ENCODE results near the gene TRAF3. TPM values are rescaled to one million over a fixed set of nuclear protein-coding genes. Genes with fewer than 3 reads are reported as not detected.
A peak's percentile ranks its signal among the peaks of the same experiment; 100 is the strongest.
"Not testable (repeated sequence)": the region's sequence is repeated elsewhere in the genome, so short reads cannot be mapped to it uniquely, and the experiment has no call there.

The TRAF3 gene
- total RNA-seq, 2 experiments from 2014 or later = 68.8 to 73.6 TPM

GRCh38 chr14:102826751-102827675 is 49.8 kb downstream of the TRAF3 start:
- intact Hi-C loops (cut with micrococcal nuclease) = no loop called here
- peaks cover 39% of the 10 kb centered on the region for H3K36me3 Mint-ChIP-seq
- H3K4me1 Mint-ChIP-seq (ENCODE audit: low read depth) = peaks cover 93% of the 10 kb centered on the region
- ChIA-PET POLR2A (no interaction called here), CTCF (no interaction called here)
- DNase-seq = no peak
- no peak overlapping the region for H3K27ac Mint-ChIP-seq
- no peaks in the 10 kb centered on the region for H3K9me3 Mint-ChIP-seq
- H3K27me3 Mint-ChIP-seq = no peaks in the 10 kb centered on the region
- H3K4me3 Mint-ChIP-seq = no peak overlapping the region

- intact Hi-C loops (cut with micrococcal nuclease) = no loop called here
- H3K27ac Mint-ChIP-seq = peak overlapping the region; percentile 23
Observed at GRCh38 chr14:102827716-102828115, 50.5 kb downstream of the TRAF3 start.

GRCh38 chr14:102828151-102828550 is 50.9 kb downstream of the TRAF3 start:
- ChIA-PET POLR2A (interaction anchor here (0.5 kb wide), 1 partner anchor 59 kb away, joined by 3 read pairs; no protein-coding TSS in a partner anchor), CTCF (no interaction called here)
- H3K9me3 Mint-ChIP-seq = no peaks in the 10 kb centered on the region
- DNase-seq = no peak
- H3K36me3 Mint-ChIP-seq = peaks cover 43% of the 10 kb centered on the region
- H3K27me3 Mint-ChIP-seq = no peaks in the 10 kb centered on the region
- intact Hi-C loops (cut with micrococcal nuclease) = no loop called here
- peak overlapping the region; percentile 14 for H3K27ac Mint-ChIP-seq
- H3K4me3 Mint-ChIP-seq = no peak overlapping the region
- H3K4me1 Mint-ChIP-seq (ENCODE audit: low read depth) = peaks cover 88% of the 10 kb centered on the region

More at GRCh38 chr14:102827716-102828115, 50.5 kb downstream of the TRAF3 start:
- peaks cover 89% of the 10 kb centered on the region for H3K4me1 Mint-ChIP-seq (ENCODE audit: low read depth)
- no peak for DNase-seq
- ChIA-PET CTCF (no interaction called here), POLR2A (no interaction called here)
- H3K36me3 Mint-ChIP-seq = peaks cover 41% of the 10 kb centered on the region
- H3K9me3 Mint-ChIP-seq = no peaks in the 10 kb centered on the region
- H3K4me3 Mint-ChIP-seq = peak overlapping the region; percentile 12
- H3K27me3 Mint-ChIP-seq = no peaks in the 10 kb centered on the region

- ChIA-PET POLR2A (interaction anchor here (0.5 to 0.7 kb wide), 2 partner anchors 15 to 48 kb away, joined by 3 read pairs; no protein-coding TSS in a partner anchor), CTCF (interaction anchor here (0.6 to 1.7 kb wide), 3 partner anchors 20 to 55 kb away, joined by 3 to 5 read pairs (median 4); no protein-coding TSS in a partner anchor)
- H3K36me3 Mint-ChIP-seq = peaks cover 49% of the 10 kb centered on the region
- H3K4me1 Mint-ChIP-seq (ENCODE audit: low read depth) = peaks cover 86% of the 10 kb centered on the region
- no peaks in the 10 kb centered on the region for H3K27me3 Mint-ChIP-seq
- H3K27ac Mint-ChIP-seq = peak overlapping the region; percentile 67
- no peak overlapping the region for H3K4me3 Mint-ChIP-seq
- intact Hi-C loops (cut with micrococcal nuclease) = no loop called here
- no peaks in the 10 kb centered on the region for H3K9me3 Mint-ChIP-seq
- DNase-seq = no peak
Observed at GRCh38 chr14:102829016-102829548, 51.8 kb downstream of the TRAF3 start.

- intact Hi-C loops (cut with micrococcal nuclease) = no loop called here
Observed at GRCh38 chr14:102830474-102831045, 53.3 kb downstream of the TRAF3 start.

GRCh38 chr14:102831163-102831804 is 54.0 kb downstream of the TRAF3 start:
- DNase-seq = peak; percentile 45
- peaks cover 48% of the 10 kb centered on the region for H3K36me3 Mint-ChIP-seq
- H3K27me3 Mint-ChIP-seq = no peaks in the 10 kb centered on the region
- H3K4me1 Mint-ChIP-seq (ENCODE audit: low read depth) = peaks cover 73% of the 10 kb centered on the region
- H3K9me3 Mint-ChIP-seq = no peaks in the 10 kb centered on the region
- intact Hi-C loops (cut with micrococcal nuclease) = no loop called here
- H3K27ac Mint-ChIP-seq = peak overlapping the region; percentile 77
- ChIA-PET CTCF (interaction anchor here (0.6 to 0.9 kb wide), 3 partner anchors 57 to 237 kb away, joined by 3 to 4 read pairs (median 3); no protein-coding TSS in a partner anchor), POLR2A (interaction anchor here (1.0 kb wide), 1 partner anchor 13 kb away, joined by 6 read pairs; no protein-coding TSS in a partner anchor)
- H3K4me3 Mint-ChIP-seq = peak overlapping the region; percentile 2

More at GRCh38 chr14:102830474-102831045, 53.3 kb downstream of the TRAF3 start:
- POLR2A ChIA-PET = interaction anchor here (1.0 kb wide), 1 partner anchor 12 kb away, joined by 6 read pairs; no protein-coding TSS in a partner anchor
- Mint-ChIP-seq H3K4me1 (ENCODE audit: low read depth) (peaks cover 79% of the 10 kb centered on the region), H3K36me3 (peaks cover 53% of the 10 kb centered on the region), H3K4me3 (no peak overlapping the region), H3K27me3 (no peaks in the 10 kb centered on the region), H3K27ac (peak overlapping the region; percentile 77), H3K9me3 (no peaks in the 10 kb centered on the region)
- CTCF ChIA-PET = interaction anchor here (0.9 to 1.7 kb wide), 3 partner anchors 45 to 237 kb away, joined by 3 to 5 read pairs (median 4); no protein-coding TSS in a partner anchor
- DNase-seq = no peak

- POLR2A ChIA-PET = no interaction called here
- no peak for DNase-seq
Observed at GRCh38 chr14:102833341-102833740, 56.1 kb downstream of the TRAF3 start.

GRCh38 chr14:102833991-102834390 is 56.7 kb downstream of the TRAF3 start:
- intact Hi-C loops (cut with micrococcal nuclease) = no loop called here
- DNase-seq = no peak
- Mint-ChIP-seq H3K36me3 (peaks cover 52% of the 10 kb centered on the region), H3K4me3 (no peak overlapping the region), H3K27me3 (no peaks in the 10 kb centered on the region), H3K27ac (no peak overlapping the region), H3K4me1 (ENCODE audit: low read depth) (peaks cover 46% of the 10 kb centered on the region), H3K9me3 (no peaks in the 10 kb centered on the region)
- CTCF ChIA-PET = no interaction called here
- POLR2A ChIA-PET = no interaction called here

More at GRCh38 chr14:102833341-102833740, 56.1 kb downstream of the TRAF3 start:
- H3K4me3 Mint-ChIP-seq = no peak overlapping the region
- intact Hi-C loops (cut with micrococcal nuclease) = no loop called here
- no peaks in the 10 kb centered on the region for H3K9me3 Mint-ChIP-seq
- H3K27ac Mint-ChIP-seq = no peak overlapping the region
- CTCF ChIA-PET = no interaction called here
- peaks cover 52% of the 10 kb centered on the region for H3K4me1 Mint-ChIP-seq (ENCODE audit: low read depth)
- H3K27me3 Mint-ChIP-seq = no peaks in the 10 kb centered on the region
- H3K36me3 Mint-ChIP-seq = peaks cover 49% of the 10 kb centered on the region

- Mint-ChIP-seq H3K4me1 (ENCODE audit: low read depth) (peaks cover 28% of the 10 kb centered on the region), H3K27ac (no peak overlapping the region), H3K36me3 (peaks cover 47% of the 10 kb centered on the region), H3K27me3 (no peaks in the 10 kb centered on the region), H3K9me3 (no peaks in the 10 kb centered on the region), H3K4me3 (no peak overlapping the region)
- intact Hi-C loops (cut with micrococcal nuclease) = no loop called here
- ChIA-PET CTCF (interaction anchor here (0.7 kb wide), 1 partner anchor 142 kb away, joined by 4 read pairs; no protein-coding TSS in a partner anchor), POLR2A (no interaction called here)
- no peak for DNase-seq
Observed at GRCh38 chr14:102835959-102836358, 58.7 kb downstream of the TRAF3 start.

- DNase-seq; intact Hi-C loops (cut with micrococcal nuclease); H3K27ac Mint-ChIP-seq: not testable (repeated sequence)
Observed at GRCh38 chr14:102837120-102837519, 59.9 kb downstream of the TRAF3 start.

GRCh38 chr14:102838501-102838900 is 61.3 kb downstream of the TRAF3 start:
- CTCF ChIA-PET = no interaction called here
- Mint-ChIP-seq H3K4me3 (no peak overlapping the region), H3K36me3 (peaks cover 33% of the 10 kb centered on the region), H3K4me1 (ENCODE audit: low read depth) (peaks cover 15% of the 10 kb centered on the region), H3K9me3 (no peaks in the 10 kb centered on the region), H3K27me3 (no peaks in the 10 kb centered on the region), H3K27ac (no peak overlapping the region)
- intact Hi-C loops (cut with micrococcal nuclease) = no loop called here
- POLR2A ChIA-PET = no interaction called here
- DNase-seq = no peak

More at GRCh38 chr14:102837120-102837519, 59.9 kb downstream of the TRAF3 start:
- Mint-ChIP-seq H3K4me1 (ENCODE audit: low read depth) (peaks cover 18% of the 10 kb centered on the region), H3K36me3 (peaks cover 39% of the 10 kb centered on the region)
- H3K9me3 Mint-ChIP-seq, H3K27me3 Mint-ChIP-seq, H3K4me3 Mint-ChIP-seq, POLR2A ChIA-PET: not testable (repeated sequence)
- CTCF ChIA-PET = interaction anchor here (0.7 kb wide), 1 partner anchor 63 kb away, joined by 3 read pairs; no protein-coding TSS in a partner anchor

Measured in activated CD4-positive, alpha-beta memory T cell treated with anti-CD3 and anti-CD28 coated beads for 36 hours (primary cell).